ENCODE data around the gene MEGF9.

- TF ChIP-seq CTCF (IDR thresholded peaks at IDR 0.05; ENCODE audit: low read depth, low read length) = no peak
- TF ChIP-seq EZH2phosphoT487 (IDR thresholded peaks at IDR 0.05; ENCODE audit: low read depth) = no peak
Observed at GRCh38 chr9:120564589-120564988, 149.7 kb downstream of the MEGF9 start.
